Measurements from ENCODE around the gene SLC22A12. TPM values are rescaled to one million over a fixed set of nuclear protein-coding genes. Genes with fewer than 3 reads are reported as not detected.

SLC22A12 gene
- total RNA-seq (2021; fragmentation: NEBNext Ultra II Directional; extraction: Animal tissue kit (Norgen Biotek cat#: 25700)) = not detected in 2 replicates
- not detected in 2 replicates for polyA plus RNA-seq (2011; rRNA removed)
- polyA plus RNA-seq (2011; cell fraction: cytosol; rRNA removed) = not detected
- not detected for polyA plus RNA-seq (2011; cell fraction: nucleus; rRNA removed)
- polyA plus RNA-seq (2012, experiment 1 of 2) = not detected in 4 replicates
- polyA plus RNA-seq (2012, experiment 2 of 2) = not detected
- polyA plus RNA-seq (2013, experiment 1 of 2) = not detected
- not detected for polyA plus RNA-seq (2013, experiment 2 of 2)
- polyA minus RNA-seq (2011; rRNA and poly(A)+ RNA removed) = not detected in 2 replicates
- not detected for polyA minus RNA-seq (2011; cell fraction: cytosol; rRNA and poly(A)+ RNA removed)
- not detected for polyA minus RNA-seq (2011; cell fraction: nucleus; rRNA and poly(A)+ RNA removed)
- long read RNA-seq, experiment 1 = 0 reads
- long read RNA-seq, experiment 2 = 0 reads

DNA sequence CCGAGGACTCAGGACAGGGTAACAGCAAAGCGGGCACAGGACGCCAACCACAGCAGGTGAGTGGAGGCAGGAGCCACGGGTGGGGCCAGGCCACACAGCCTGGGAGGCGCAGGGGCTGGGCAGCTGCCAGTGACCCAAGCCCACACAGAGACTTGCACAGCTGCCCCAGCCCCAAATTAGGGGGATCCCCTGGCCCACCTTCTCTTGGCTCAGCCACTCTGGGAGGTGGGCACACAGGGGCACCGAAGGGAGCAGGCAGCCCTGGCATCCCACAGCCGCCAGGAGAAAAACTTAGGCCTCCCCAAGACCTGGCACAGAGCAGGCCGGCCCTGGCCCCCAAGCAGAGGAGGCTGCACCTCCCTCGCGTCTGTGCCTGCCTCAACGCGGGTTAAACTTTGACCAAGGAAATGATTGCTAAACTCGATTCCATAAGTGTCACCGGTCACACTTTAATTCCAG, at the start of gene SLC22A12:
TSS of gene SLC22A12 (plus strand) at position 458 of the 459 bp plus-strand sequence. CDS start 337 bp downstream, outside the sequence.
- H3K27ac ChIP-seq (ENCODE audit: low read depth, low read length) = no peak within 1 kb of the TSS; the same call in 1 of the 2 replicates
- H2BK12ac ChIP-seq (ENCODE audit: low read depth, low read length) = no peak within 1 kb of the TSS
- H2AFZ ChIP-seq (ENCODE audit: low read length) = no peak within 1 kb of the TSS
- H3K9me3 ChIP-seq (ENCODE audit: insufficient read depth in 2 of 2, low read depth in 1 of 2, low read length in 1 of 2) = peaks cover 0 to 6% of the 10 kb centered on the region in 2 experiments; a peak in 2 of 4 replicates
- H4K91ac ChIP-seq (replicated peaks; ENCODE audit: insufficient read length, low read length) = no peak within 1 kb of the TSS
- no peak within 1 kb of the TSS for H2BK15ac ChIP-seq (ENCODE audit: low read length)
- no peak within 1 kb of the TSS for H3K4ac ChIP-seq (replicated peaks; ENCODE audit: insufficient read length, low read depth, low read length)
- no peak within 1 kb of the TSS for H3K9ac ChIP-seq (replicated peaks in 1 of 4; ENCODE audit: extremely low read depth in 1 of 4, low read depth in 3 of 4, low read length in 3 of 4)
- H3K79me1 ChIP-seq (ENCODE audit: low read depth, low read length) = no peaks in the 10 kb centered on the region
- H3K23ac ChIP-seq (ENCODE audit: insufficient read length) = no peak within 1 kb of the TSS
- no peak within 1 kb of the TSS for H2BK5ac ChIP-seq (ENCODE audit: low read depth, low read length)
- WGBS, 2 experiments (ENCODE audit: extremely low coverage in 1 of 2, insufficient coverage in 1 of 2, insufficient read length in 1 of 2, insufficient replicate concordance in 2 of 2, low coverage in 1 of 2, low lambda C conversion rate in 2 of 2, missing lambda C conversion rate in 1 of 2) = 83% methylated on average over 14 of the region's 14 CpGs; no CpG with 5 or more reads in 1 of the 2 experiments
- H3K18ac ChIP-seq (ENCODE audit: extremely low read depth, low read length) = no peak within 1 kb of the TSS
- ChIA-PET POLR2A (ENCODE audit: partially characterized antibody) (interaction anchor here (1.3 kb wide), 1 partner anchor 19 kb away, joined by 3 read pairs; no protein-coding TSS in a partner anchor), CTCF (ENCODE audit: partially characterized antibody) (interaction anchor here (0.8 to 2.4 kb wide), 2 partner anchors 26 to 62 kb away, joined by 4 to 6 read pairs; no protein-coding TSS in a partner anchor)
- 0 out of 2 replicates have a peak within 1 kb of the TSS, but pooled peaks have one; percentile 57 for H4K8ac ChIP-seq (ENCODE audit: extremely low read depth, insufficient read depth, low read length)
- no peak within 1 kb of the TSS for H4K5ac ChIP-seq (ENCODE audit: insufficient read length, low read depth, low read length)
- H2BK20ac ChIP-seq (ENCODE audit: low read length) = no peak within 1 kb of the TSS
- H2BK120ac ChIP-seq (replicated peaks; ENCODE audit: low read depth, low read length) = no peak within 1 kb of the TSS
- FAIRE-seq = no peak
- no peaks in the 10 kb centered on the region for H3K4me1 ChIP-seq (replicated peaks in 1 of 4; ENCODE audit: control insufficient read depth in 3 of 4, insufficient read depth in 4 of 4, low read length in 3 of 4)
- no peak for DNase-seq (ENCODE audit: low read depth in 1 of 2, low spot score in 2 of 2)
- no peak within 1 kb of the TSS for H3K4me3 ChIP-seq (ENCODE audit: extremely low read depth in 1 of 4, insufficient read depth in 2 of 4, low read depth in 3 of 4, low read length in 4 of 4)
- no peak within 1 kb of the TSS for H3K56ac ChIP-seq (replicated peaks; ENCODE audit: insufficient read length, low read depth, low read length)
- peaks cover 16% of the 10 kb centered on the region; the same call in 1 of the 2 replicates for H3K23me2 ChIP-seq (ENCODE audit: low read depth, low read length)
- H3K79me2 ChIP-seq (ENCODE audit: control insufficient read depth in 1 of 2, insufficient read depth in 2 of 2, low read length in 2 of 2) = no peaks in the 10 kb centered on the region
- no peak within 1 kb of the TSS for H2AK5ac ChIP-seq (ENCODE audit: low read depth, low read length)
- no peak within 1 kb of the TSS for H3K4me2 ChIP-seq (ENCODE audit: insufficient read depth in 1 of 2, low read depth in 2 of 2, low read length in 2 of 2)
- H3K36me3 ChIP-seq (ENCODE audit: control insufficient read depth in 2 of 4, insufficient read depth in 4 of 4, low read length in 3 of 4) = no peaks in the 10 kb centered on the region
- no peak within 1 kb of the TSS for H3K14ac ChIP-seq (ENCODE audit: insufficient read length)
- peaks cover 0 to 6% of the 10 kb centered on the region in 2 experiments for H4K20me1 ChIP-seq (replicated peaks in 1 of 2; ENCODE audit: control insufficient read depth in 1 of 2, insufficient read depth in 2 of 2, low read length in 2 of 2)
- H3K27me3 ChIP-seq (replicated peaks in 1 of 4; ENCODE audit: control insufficient read depth in 3 of 4, extremely low read depth in 1 of 4, insufficient read depth in 3 of 4, low read length in 3 of 4) = peaks cover 0 to 3% (median 2%) of the 10 kb centered on the region in 4 experiments; a peak in 3 of 7 replicates
- TF ChIP-seq RFX5 (IDR thresholded peaks at IDR 0.05; ENCODE audit: borderline replicate concordance, low read depth, low read length) (no peak), BACH1 (IDR thresholded peaks at IDR 0.05; ENCODE audit: low read length) (no peak), SUZ12 (IDR thresholded peaks at IDR 0.05; ENCODE audit: low read length) (no peak), PHF8 (conservative IDR thresholded peaks at IDR 0.05; ENCODE audit: low read depth, low read length) (no peak), SIN3A (conservative IDR thresholded peaks at IDR 0.05 in 1 of 2, IDR thresholded peaks at IDR 0.05 in 1 of 2; ENCODE audit: low read depth in 1 of 2, low read length in 2 of 2) (no peak), CTBP2 (IDR thresholded peaks at IDR 0.05; ENCODE audit: borderline replicate concordance, insufficient read depth, insufficient read length, low read length) (no peak), POLR2AphosphoS5 (IDR thresholded peaks at IDR 0.05; ENCODE audit: low read depth, low read length) (no peak), FOSL1 (IDR thresholded peaks at IDR 0.05; ENCODE audit: insufficient read depth, low read depth, low read length) (no peak), BCL11A (IDR thresholded peaks at IDR 0.05; ENCODE audit: low read depth in 2 of 2, low read length in 2 of 2) (no peak)
- TF ChIP-seq, protein P1, sequence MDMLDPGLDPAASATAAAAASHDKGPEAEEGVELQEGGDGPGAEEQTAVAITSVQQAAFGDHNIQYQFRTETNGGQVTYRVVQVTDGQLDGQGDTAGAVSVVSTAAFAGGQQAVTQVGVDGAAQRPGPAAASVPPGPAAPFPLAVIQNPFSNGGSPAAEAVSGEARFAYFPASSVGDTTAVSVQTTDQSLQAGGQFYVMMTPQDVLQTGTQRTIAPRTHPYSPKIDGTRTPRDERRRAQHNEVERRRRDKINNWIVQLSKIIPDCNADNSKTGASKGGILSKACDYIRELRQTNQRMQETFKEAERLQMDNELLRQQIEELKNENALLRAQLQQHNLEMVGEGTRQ (IDR thresholded peaks at IDR 0.05; ENCODE audit: low read length) = no peak

All from H1 (cell line).